ENCODE results near the gene MAEA. TPM values are rescaled to one million over a fixed set of nuclear protein-coding genes. Genes with fewer than 3 reads are reported as not detected.

The MAEA gene
- total and polyA plus RNA-seq, 8 donors, result 43.8 to 70.4 (median 56.1) TPM

GRCh38 chr4:1241466-1241935 lies 48.2 kb upstream of the MAEA start:
- Histone ChIP-seq H3K4me3 (no peak overlapping the region), H3K27me3 (no peaks in the 10 kb centered on the region), H3K36me3 (peaks cover 0 to 38% of the 10 kb centered on the region in 2 donors), H3K9me3 (no peaks in the 10 kb centered on the region), H3K27ac (no peak overlapping the region), H3K4me1 (peaks cover 17 to 53% of the 10 kb centered on the region in 2 donors)
- ATAC-seq (no peak), DNase-seq (peak in 2 of 4 donors; percentile 28 to 67)
- intact Hi-C loops (cut with DNase I), result loop anchor here in 1 of 2 donors (10.0 kb wide), 1 partner anchor 77 kb away; no protein-coding TSS in a partner anchor
- TF ChIP-seq CTCF (IDR thresholded peaks at IDR 0.05), result no peak

GRCh38 chr4:1241936-1242505 lies 47.7 kb upstream of the MAEA start:
- DNase-seq, result peak in 2 of 4 donors; percentile 27 to 55
- TF ChIP-seq CTCF (IDR thresholded peaks at IDR 0.05), result no peak
- H3K9me3 ChIP-seq, result no peaks in the 10 kb centered on the region
- intact Hi-C loops (cut with DNase I), result loop anchor here in 1 of 2 donors (10.0 kb wide), 1 partner anchor 77 kb away; no protein-coding TSS in a partner anchor
- H3K4me1 ChIP-seq, result peaks cover 22 to 58% of the 10 kb centered on the region in 2 donors
- H3K4me3 ChIP-seq, result no peak overlapping the region
- peaks cover 0 to 38% of the 10 kb centered on the region in 2 donors for H3K36me3 ChIP-seq
- no peaks in the 10 kb centered on the region for H3K27me3 ChIP-seq
- no peak for ATAC-seq
- no peak overlapping the region for H3K27ac ChIP-seq

- Histone ChIP-seq H3K4me1 (peaks cover 25 to 63% of the 10 kb centered on the region in 2 donors), H3K27ac (no peak overlapping the region), H3K27me3 (no peaks in the 10 kb centered on the region), H3K4me3 (no peak overlapping the region), H3K9me3 (no peaks in the 10 kb centered on the region), H3K36me3 (peaks cover 0 to 37% of the 10 kb centered on the region in 2 donors)
- peak in 2 of 4 donors; percentile 23 to 38 for DNase-seq
- intact Hi-C loops (cut with DNase I), result loop anchor here in 1 of 2 donors (10.0 kb wide), 1 partner anchor 78 kb away; no protein-coding TSS in a partner anchor
- TF ChIP-seq CTCF (IDR thresholded peaks at IDR 0.05), result no peak
- ATAC-seq, result no peak
These were observed 46.9 kb upstream of the MAEA start for GRCh38 chr4:1242506-1243450.

GRCh38 chr4:1243451-1244080 lies 46.1 kb upstream of the MAEA start:
- ATAC-seq, result no peak

More at GRCh38 chr4:1243451-1244080, 46.1 kb upstream of the MAEA start:
- intact Hi-C loops (cut with DNase I), result loop anchor here in 1 of 2 donors (10.0 kb wide), 1 partner anchor 79 kb away; no protein-coding TSS in a partner anchor
- Histone ChIP-seq H3K4me1 (peaks cover 25 to 63% of the 10 kb centered on the region in 2 donors), H3K27me3 (no peaks in the 10 kb centered on the region), H3K27ac (no peak overlapping the region), H3K36me3 (peaks cover 0 to 29% of the 10 kb centered on the region in 2 donors), H3K4me3 (no peak overlapping the region), H3K9me3 (no peaks in the 10 kb centered on the region)
- peak in 2 of 4 donors; percentile 30 to 75 for DNase-seq
- no peak for TF ChIP-seq CTCF (IDR thresholded peaks at IDR 0.05)
